Measurements from ENCODE around the gene NEURL4. TPM values are rescaled to one million over a fixed set of nuclear protein-coding genes. Genes with fewer than 3 reads are reported as not detected.
A peak's percentile ranks its signal among the peaks of the same experiment; 100 is the strongest.

Gene NEURL4
- total and polyA plus RNA-seq, 7 donors, result 20.7 to 53.8 (median 26.8) TPM

- Histone ChIP-seq H3K4me1 (peaks cover 20% of the 10 kb centered on the region), H3K27me3 (ENCODE audit: insufficient read depth in 3 of 3, low read length in 2 of 3) (no peaks in the 10 kb centered on the region), H3K4me3 (no peak overlapping the region), H3K36me3 (ENCODE audit: insufficient read depth in 1 of 2, low read depth in 1 of 2) (no peaks in the 10 kb centered on the region), H3K27ac (no peak overlapping the region), H3K9me3 (no peaks in the 10 kb centered on the region)
- ATAC-seq, result no peak
- intact Hi-C loops (cut with DNase I), result loop anchor here in 1 of 2 donors (5.0 kb wide), 1 partner anchor 35 kb away; the partner anchor contains the start of gene PLSCR3
- WGBS, 3 donors, result 47 to 53% (median 51%) methylated on average over 2 of the region's 2 CpGs
- no peak for TF ChIP-seq CTCF (IDR thresholded peaks at IDR 0.05)
- no peak for DNase-seq
Observed at GRCh38 chr17:7357381-7357780, 28.2 kb upstream of the NEURL4 start.

DNA sequence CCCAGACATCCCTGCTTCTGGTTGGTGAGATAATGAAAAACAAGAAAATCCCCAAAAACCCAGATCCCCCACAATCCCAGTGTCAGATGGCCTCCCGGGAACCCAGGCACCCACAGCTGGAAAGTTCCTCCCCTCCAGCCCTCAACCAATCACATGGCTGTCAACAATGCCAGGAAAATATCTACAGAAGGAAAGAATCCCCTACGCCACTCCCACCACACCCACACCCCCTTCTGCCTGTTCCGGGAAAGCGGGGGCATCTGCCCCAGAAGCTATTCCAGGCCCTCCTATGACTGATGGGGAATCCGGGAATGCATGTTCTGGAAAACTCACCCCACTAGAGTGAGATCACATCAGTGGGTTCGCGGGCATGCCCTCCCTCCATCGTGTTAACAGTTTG is 27.6 kb upstream of the NEURL4 start:
- WGBS, 3 donors, result 55 to 69% (median 68%) methylated on average over 8 of the region's 8 CpGs
- Histone ChIP-seq H3K9me3 (no peaks in the 10 kb centered on the region), H3K4me3 (no peak overlapping the region), H3K36me3 (ENCODE audit: insufficient read depth in 1 of 2, low read depth in 1 of 2) (no peaks in the 10 kb centered on the region), H3K4me1 (peaks cover 20% of the 10 kb centered on the region), H3K27ac (no peak overlapping the region), H3K27me3 (ENCODE audit: insufficient read depth in 3 of 3, low read length in 2 of 3) (no peaks in the 10 kb centered on the region)
- DNase-seq (no peak), ATAC-seq (no peak)
- intact Hi-C loops (cut with DNase I), result loop anchor here in 1 of 2 donors (5.0 kb wide), 1 partner anchor 36 kb away; the partner anchor contains the start of gene PLSCR3
- no peak for TF ChIP-seq CTCF (IDR thresholded peaks at IDR 0.05)

- H3K4me3 ChIP-seq, result no peak overlapping the region
- H3K36me3 ChIP-seq (ENCODE audit: insufficient read depth in 1 of 2, low read depth in 1 of 2), result no peaks in the 10 kb centered on the region
- H3K27ac ChIP-seq, result no peak overlapping the region
- DNase-seq (peak; percentile 82 to 89), ATAC-seq (peak; percentile 30 to 40 (median 33))
- TF ChIP-seq CTCF (IDR thresholded peaks at IDR 0.05), result peak; percentile 87
- no peaks in the 10 kb centered on the region for H3K9me3 ChIP-seq
- intact Hi-C loops (cut with DNase I), result loop anchor here in 1 of 2 donors (5.0 kb wide), 1 partner anchor 36 kb away; the partner anchor contains the start of gene PLSCR3
- H3K27me3 ChIP-seq (ENCODE audit: insufficient read depth in 3 of 3, low read length in 2 of 3), result no peaks in the 10 kb centered on the region
- H3K4me1 ChIP-seq, result peaks cover 20% of the 10 kb centered on the region
- 14 to 22% (median 16%) methylated on average over 11 to 12 of the region's 12 CpGs for WGBS, 3 donors
Observed at GRCh38 chr17:7356072-7356549, 27.0 kb upstream of the NEURL4 start.

GRCh38 chr17:7355573-7355972 is 26.4 kb upstream of the NEURL4 start:
- no peaks in the 10 kb centered on the region for H3K36me3 ChIP-seq (ENCODE audit: insufficient read depth in 1 of 2, low read depth in 1 of 2)
- H3K27ac ChIP-seq, result no peak overlapping the region
- intact Hi-C loops (cut with DNase I), result loop anchor here (2.0 to 5.0 kb wide), 2 partner anchors 37 to 203 kb away; partner anchors contain the start of genes PLSCR3 (in 1 of the 2) and TNFSF13 (in 1 of the 2)
- H3K27me3 ChIP-seq (ENCODE audit: insufficient read depth in 3 of 3, low read length in 2 of 3), result no peaks in the 10 kb centered on the region
- no peak overlapping the region for H3K4me3 ChIP-seq
- no peak for TF ChIP-seq CTCF (IDR thresholded peaks at IDR 0.05)
- peaks cover 20% of the 10 kb centered on the region for H3K4me1 ChIP-seq
- DNase-seq (no peak), ATAC-seq (no peak)
- no peaks in the 10 kb centered on the region for H3K9me3 ChIP-seq
- 63 to 87% (median 71%) methylated on average over 7 to 8 of the region's 8 CpGs for whole genome bisulfite sequencing, 3 donors

Measured in psoas muscle (tissue), 8 donors.